GM23338 (cell line): Measurements from ENCODE around the gene SORBS1. TPM values are rescaled to one million over a fixed set of nuclear protein-coding genes. Genes with fewer than 3 reads are reported as not detected.
A peak's percentile ranks its signal among the peaks of the same experiment; 100 is the strongest.

Source experiments
- CTCF ChIP-seq, 2 experiments: fragments of 200-600 bp in 1 of 2; sonication (generic) in 1 of 2; conservative IDR thresholded peaks; 2 replicates each; pipeline versions ENCODE4 v1.5.1 to v1.6.1; 2016 to 2017; ENCODE audit warnings: antibody characterized with exemption in 2 of 2, low read depth in 2 of 2, mild to moderate bottlenecking in 2 of 2, moderate library complexity in 1 of 2
- ETS1 ChIP-seq: IDR thresholded peaks from 2 replicates; pipeline ENCODE4 v1.6.1; 2016; ENCODE audit warnings: antibody characterized with exemption
- JUNB ChIP-seq: IDR thresholded peaks from one replicate; pipeline ENCODE4 v1.6.1; 2016; ENCODE audit warnings: antibody characterized with exemption; ENCODE audit not compliant: unreplicated experiment
- NANOG ChIP-seq: IDR thresholded peaks from 2 replicates; pipeline ENCODE4 v1.6.1; 2016; ENCODE audit warnings: antibody characterized with exemption, borderline replicate concordance
- ZNF114 ChIP-seq: fragments of 250-450 bp; sonication (Bioruptor Pico); IDR thresholded peaks from 2 replicates; pipeline ENCODE4 v1.5.0; 2020; ENCODE audit warnings: mild to moderate bottlenecking, moderate library complexity
- ZNF331 ChIP-seq: fragments of 250-450 bp; sonication (Bioruptor Pico); IDR thresholded peaks from 2 replicates; pipeline ENCODE4 v1.5.0; 2020; ENCODE audit warnings: low read depth, mild to moderate bottlenecking, moderate library complexity
- polyA plus RNA-seq: library from polyadenylated mRNA; unstranded; fragments of >200 nt; fragmentation: Nextera tagmentation; extraction: Ambion mirVana; gene quantifications from 2 replicates; pipeline ENCODE4 v1.2.1, GENCODE V29; 2016
- total RNA-seq: library from RNA; depleted of rRNA; stranded (reverse); fragments of >200 nt; shearing (Covaris generic); gene quantifications from 2 replicates; pipeline ENCODE4 v1.2.3, GENCODE V29; 2014
- TF ChIP-seq, protein P1 (sequence below): fragments of 250-450 bp; sonication (Bioruptor Pico); IDR thresholded peaks from 2 replicates; pipeline ENCODE4 v1.5.0; 2020; ENCODE audit warnings: mild to moderate bottlenecking, moderate library complexity

SORBS1 gene
- total and polyA plus RNA-seq, 2 experiments from 2014 or later = 47.7 to 51.5 TPM

- TF ChIP-seq, protein P1, sequence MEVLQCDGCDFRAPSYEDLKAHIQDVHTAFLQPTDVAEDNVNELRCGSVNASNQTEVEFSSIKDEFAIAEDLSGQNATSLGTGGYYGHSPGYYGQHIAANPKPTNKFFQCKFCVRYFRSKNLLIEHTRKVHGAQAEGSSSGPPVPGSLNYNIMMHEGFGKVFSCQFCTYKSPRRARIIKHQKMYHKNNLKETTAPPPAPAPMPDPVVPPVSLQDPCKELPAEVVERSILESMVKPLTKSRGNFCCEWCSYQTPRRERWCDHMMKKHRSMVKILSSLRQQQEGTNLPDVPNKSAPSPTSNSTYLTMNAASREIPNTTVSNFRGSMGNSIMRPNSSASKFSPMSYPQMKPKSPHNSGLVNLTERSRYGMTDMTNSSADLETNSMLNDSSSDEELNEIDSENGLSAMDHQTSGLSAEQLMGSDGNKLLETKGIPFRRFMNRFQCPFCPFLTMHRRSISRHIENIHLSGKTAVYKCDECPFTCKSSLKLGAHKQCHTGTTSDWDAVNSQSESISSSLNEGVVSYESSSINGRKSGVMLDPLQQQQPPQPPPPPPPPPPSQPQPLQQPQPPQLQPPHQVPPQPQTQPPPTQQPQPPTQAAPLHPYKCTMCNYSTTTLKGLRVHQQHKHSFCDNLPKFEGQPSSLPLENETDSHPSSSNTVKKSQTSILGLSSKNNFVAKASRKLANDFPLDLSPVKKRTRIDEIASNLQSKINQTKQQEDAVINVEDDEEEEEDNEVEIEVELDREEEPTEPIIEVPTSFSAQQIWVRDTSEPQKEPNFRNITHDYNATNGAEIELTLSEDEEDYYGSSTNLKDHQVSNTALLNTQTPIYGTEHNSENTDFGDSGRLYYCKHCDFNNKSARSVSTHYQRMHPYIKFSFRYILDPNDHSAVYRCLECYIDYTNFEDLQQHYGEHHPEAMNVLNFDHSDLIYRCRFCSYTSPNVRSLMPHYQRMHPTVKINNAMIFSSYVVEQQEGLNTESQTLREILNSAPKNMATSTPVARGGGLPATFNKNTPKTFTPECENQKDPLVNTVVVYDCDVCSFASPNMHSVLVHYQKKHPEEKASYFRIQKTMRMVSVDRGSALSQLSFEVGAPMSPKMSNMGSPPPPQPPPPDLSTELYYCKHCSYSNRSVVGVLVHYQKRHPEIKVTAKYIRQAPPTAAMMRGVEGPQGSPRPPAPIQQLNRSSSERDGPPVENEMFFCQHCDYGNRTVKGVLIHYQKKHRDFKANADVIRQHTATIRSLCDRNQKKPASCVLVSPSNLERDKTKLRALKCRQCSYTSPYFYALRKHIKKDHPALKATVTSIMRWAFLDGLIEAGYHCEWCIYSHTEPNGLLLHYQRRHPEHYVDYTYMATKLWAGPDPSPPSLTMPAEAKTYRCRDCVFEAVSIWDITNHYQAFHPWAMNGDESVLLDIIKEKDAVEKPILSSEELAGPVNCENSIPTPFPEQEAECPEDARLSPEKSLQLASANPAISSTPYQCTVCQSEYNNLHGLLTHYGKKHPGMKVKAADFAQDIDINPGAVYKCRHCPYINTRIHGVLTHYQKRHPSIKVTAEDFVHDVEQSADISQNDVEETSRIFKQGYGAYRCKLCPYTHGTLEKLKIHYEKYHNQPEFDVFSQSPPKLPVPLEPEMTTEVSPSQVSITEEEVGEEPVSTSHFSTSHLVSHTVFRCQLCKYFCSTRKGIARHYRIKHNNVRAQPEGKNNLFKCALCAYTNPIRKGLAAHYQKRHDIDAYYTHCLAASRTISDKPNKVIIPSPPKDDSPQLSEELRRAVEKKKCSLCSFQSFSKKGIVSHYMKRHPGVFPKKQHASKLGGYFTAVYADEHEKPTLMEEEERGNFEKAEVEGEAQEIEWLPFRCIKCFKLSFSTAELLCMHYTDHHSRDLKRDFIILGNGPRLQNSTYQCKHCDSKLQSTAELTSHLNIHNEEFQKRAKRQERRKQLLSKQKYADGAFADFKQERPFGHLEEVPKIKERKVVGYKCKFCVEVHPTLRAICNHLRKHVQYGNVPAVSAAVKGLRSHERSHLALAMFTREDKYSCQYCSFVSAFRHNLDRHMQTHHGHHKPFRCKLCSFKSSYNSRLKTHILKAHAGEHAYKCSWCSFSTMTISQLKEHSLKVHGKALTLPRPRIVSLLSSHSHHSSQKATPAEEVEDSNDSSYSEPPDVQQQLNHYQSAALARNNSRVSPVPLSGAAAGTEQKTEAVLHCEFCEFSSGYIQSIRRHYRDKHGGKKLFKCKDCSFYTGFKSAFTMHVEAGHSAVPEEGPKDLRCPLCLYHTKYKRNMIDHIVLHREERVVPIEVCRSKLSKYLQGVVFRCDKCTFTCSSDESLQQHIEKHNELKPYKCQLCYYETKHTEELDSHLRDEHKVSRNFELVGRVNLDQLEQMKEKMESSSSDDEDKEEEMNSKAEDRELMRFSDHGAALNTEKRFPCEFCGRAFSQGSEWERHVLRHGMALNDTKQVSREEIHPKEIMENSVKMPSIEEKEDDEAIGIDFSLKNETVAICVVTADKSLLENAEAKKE (CRISPR knock-in tag) = peak; percentile 83
- TF ChIP-seq JUNB (no peak), ZNF331 (CRISPR knock-in tag) (no peak), ZNF114 (no peak), ETS1 (no peak), NANOG (no peak), CTCF (conservative IDR thresholded peaks at IDR 0.05; ENCODE audit: low read depth in 2 of 2) (no peak)
Observed at GRCh38 chr10:95559471-95559870, 1.7 kb downstream of the SORBS1 start (continued).
